ENCODE results near the gene ACTA1.
"Not testable (repeated sequence)": the region's sequence is repeated elsewhere in the genome, so short reads cannot be mapped to it uniquely, and the experiment has no call there.

Gene ACTA1

DNA sequence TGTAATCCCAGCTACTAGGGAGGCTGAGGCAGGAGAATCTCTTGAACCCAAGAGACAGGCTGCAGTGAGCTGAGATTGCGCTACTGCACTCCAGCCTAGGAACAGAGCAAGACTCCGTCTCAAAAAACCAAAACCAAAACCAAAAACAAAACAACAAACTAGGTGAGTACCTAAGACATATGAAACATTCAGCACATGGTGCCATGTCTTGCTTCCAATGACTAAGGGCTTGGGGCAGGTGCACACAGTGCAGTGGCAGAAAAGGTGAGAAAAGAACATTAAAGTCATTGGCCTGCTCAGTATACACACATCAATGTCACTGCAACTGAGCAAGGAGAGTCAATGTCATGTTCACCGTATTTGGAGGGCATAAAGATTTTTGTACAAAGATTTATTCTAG, 4.1 kb upstream of the ACTA1 start:
- no peak for DNase-seq

DNA sequence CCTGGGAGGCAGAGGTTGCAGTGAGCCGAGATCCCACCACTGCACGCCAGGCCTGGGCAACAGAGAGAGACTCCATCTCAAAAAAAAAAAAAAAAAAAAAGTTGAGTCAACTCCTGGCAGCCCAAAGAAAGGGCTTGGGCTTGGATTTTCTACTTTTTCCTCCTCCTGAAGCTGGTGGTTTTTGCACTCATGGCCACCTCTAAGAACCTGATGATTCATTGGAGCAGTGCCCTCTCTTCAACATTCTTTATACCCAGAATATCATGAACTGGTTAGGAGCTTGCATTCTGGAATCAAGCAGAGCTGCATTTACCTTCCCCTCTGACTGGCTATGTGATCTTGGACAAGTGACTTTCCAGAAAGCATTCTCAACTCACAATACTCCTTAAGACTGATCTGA, 3.5 kb upstream of the ACTA1 start:
- DNase-seq, result no peak

DNA sequence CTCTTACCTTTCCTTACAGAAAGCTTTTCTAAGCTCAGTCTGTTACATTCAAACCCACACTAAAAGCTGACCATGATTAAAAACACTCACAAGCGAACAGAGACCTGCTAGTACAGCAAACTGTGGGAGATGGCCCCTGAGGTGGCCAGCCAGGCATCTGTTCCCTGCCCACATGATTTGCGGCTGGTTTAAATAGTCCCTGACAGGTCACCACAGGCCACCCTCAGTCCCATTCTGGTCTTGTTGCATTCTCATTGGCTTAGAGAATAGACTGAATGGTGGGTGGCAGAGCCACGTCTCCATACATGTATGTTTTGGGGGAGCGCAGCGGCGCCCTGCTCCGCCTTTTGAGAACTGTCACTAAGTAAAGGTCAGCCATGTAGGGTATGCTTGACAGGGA, 2.3 kb upstream of the ACTA1 start:
- DNase-seq, result no peak

DNA sequence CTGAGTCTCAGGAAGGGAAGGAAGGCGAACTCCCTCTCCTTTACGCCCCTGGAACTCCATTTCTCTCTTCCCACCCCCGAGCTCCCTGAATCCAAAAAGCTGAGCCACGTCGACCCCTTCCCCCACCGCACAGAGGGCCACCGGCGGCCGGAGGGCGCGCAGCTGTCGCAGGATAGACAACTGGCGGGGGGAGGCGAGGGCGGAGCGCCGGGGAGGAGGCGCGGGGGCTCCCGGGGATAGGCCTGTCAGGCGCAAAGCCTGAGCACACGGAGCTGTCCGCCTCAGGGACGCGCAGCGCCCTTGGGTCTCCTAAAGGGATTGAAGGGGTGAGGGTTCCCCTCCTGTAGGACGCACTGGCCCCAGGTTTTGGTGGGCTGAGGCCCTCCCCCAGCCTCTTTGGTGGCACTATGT, 752 bp upstream of the ACTA1 start:
- DNase-seq, result no peak

DNA sequence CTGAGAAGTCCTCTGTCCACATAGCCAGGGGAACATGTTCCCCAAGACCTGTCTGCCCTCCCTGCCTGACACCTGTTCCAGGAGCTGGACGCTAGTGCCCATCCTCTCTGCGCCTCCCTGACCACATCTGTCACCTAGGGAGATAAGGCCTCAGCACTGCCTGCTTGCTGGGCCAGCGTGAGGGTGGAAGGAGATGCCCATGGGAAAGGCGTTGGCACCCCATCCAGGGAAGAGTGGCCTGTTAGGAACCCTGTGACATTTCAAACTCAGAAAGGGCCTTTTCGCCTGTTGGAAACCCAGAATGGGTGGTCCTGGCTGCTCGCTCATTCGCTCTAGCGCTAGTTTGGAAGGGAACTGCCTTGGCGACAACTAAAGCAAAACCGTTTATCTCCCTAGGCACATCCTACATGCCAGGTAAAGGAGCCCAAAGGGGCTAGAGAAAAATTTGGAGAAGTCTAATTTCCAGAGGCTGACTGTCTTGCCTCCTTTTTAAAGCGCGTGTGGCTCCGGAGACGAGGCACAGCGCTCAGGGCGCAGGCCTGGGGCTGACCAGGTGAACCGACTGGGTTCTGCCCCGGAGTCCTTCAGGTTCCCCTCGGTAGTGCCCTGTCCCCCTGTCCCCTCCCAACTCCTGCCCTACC, 410 bp downstream of the ACTA1 start:
- DNase-seq, result no peak

DNA sequence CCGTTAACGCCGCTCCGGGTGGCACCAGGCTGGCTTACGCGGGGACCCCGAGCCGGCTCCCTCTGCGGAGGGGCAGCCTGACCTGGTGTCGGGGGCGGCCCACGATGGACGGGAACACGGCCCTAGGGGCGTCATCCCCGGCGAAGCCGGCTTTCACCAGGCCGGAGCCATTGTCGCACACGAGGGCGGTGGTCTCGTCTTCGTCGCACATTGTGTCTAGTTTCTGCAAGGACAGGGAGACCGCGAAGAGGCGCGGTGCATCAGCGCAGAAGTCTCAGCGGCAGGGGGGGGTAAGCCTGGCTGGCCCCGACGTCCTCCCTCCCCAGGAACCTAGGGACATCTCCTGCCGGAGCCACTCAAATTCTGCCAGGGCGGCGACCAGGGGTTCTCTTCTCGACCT, 989 bp downstream of the ACTA1 start:
- DNase-seq, result no peak

DNA sequence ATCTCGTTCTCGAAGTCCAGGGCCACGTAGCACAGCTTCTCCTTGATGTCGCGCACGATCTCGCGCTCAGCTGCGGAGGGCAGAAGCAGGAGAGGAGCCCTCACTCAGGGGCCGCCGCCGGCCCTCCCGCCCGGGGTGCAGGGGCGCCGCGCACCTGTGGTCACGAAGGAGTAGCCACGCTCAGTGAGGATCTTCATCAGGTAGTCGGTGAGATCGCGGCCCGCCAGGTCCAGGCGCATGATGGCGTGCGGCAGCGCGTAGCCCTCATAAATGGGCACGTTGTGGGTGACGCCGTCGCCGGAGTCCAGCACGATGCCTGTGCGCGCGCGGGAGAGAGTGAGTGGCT, 1.8 kb downstream of the ACTA1 start:
- no peak for DNase-seq

DNA sequence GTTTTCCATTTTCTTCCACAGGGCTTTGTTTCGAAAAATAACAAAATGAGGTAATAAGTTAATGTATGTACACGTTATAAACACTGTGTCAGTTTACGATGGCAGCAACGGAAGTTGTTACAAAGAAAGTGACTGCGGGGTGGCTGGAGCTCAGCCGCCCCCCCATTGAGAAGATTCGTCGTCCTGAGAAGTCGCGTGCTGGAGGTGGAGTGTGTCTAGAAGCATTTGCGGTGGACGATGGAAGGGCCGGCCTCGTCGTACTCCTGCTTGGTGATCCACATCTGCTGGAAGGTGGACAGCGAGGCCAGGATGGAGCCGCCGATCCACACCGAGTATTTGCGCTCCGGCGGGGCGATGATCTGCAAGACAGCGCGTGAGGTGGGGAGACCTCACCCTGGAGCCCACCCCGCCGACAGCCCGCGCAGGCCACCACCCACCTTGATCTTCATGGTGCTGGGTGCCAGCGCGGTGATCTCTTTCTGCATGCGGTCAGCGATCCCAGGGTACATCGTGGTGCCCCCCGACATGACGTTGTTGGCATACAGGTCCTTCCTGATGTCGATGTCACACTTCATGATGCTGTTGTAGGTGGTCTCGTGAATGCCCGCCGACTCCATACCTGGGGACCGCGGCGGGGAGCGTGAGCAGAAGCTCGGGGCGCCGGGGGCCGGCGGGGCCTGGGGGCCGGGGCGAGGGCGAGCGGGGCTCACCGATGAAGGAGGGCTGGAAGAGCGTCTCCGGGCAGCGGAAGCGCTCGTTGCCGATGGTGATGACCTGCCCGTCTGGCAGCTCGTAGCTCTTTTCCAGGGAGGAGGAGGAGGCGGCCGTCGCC, 2.4 kb downstream of the ACTA1 start:
- no peak for DNase-seq

DNA sequence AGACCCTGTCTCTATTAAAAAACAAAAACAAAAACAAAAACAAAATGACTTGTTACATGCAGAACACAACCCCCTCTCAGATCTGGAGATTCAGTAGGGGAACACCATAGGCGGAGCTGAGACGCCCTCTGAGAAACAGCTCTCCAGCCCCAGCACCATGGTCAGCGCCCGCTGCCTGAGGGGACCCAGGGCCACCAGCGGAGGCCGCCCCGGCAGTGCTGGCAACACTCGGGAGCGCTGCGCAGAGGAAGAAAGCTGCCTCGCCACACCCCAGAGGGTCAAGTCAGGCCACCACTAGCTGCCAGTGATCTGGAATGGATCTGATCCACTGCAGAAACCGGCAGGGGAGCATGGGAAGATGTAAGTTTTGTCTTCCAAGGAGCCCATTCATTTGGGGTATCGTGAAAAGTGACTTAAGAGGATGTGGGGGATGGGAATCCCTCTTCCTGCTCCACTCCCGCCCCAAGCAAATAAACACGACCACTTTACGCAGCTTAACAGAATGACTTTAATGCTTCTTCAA, 3.1 kb downstream of the ACTA1 start:
- DNase-seq, result no peak

DNA sequence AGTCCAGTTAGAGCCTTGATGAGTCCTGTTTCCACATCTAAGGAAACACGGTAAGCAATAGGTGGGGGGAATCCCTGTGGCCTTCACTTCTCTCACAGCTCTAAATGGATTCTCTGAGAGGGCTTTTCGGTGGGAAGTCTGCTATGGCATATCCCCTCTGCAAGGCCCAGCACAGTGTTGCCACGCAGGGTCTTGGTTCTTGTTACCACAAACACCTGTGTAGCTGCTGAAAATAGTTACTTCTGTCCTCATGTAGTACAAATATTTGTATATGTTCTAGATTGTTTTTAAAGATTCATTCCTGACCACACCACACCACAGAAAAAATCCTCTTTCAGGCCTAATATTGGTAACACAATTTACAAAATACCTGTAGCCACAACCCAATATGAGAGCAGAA, 5.6 kb downstream of the ACTA1 start:
- no peak for DNase-seq

DNA sequence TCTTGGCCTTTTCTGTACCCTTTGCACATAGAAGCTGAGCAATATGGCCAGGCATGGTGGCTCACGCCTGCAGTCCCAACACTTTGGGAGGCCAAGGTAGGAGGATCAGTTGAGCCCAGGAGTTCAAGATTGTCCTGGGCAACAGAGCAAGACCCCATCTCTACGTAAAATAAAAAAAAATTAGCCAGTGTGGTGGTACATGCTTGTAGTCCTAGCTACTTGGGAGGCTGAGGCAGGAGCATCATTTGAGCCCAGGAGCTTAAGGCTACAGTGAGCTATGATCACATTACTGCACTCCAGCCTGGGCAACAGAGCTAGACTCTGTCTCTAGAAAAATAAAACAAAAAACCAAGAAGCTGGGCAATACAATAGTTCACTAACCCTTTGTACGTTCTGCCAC, 6.3 kb downstream of the ACTA1 start:
- DNase-seq, result no peak

DNA sequence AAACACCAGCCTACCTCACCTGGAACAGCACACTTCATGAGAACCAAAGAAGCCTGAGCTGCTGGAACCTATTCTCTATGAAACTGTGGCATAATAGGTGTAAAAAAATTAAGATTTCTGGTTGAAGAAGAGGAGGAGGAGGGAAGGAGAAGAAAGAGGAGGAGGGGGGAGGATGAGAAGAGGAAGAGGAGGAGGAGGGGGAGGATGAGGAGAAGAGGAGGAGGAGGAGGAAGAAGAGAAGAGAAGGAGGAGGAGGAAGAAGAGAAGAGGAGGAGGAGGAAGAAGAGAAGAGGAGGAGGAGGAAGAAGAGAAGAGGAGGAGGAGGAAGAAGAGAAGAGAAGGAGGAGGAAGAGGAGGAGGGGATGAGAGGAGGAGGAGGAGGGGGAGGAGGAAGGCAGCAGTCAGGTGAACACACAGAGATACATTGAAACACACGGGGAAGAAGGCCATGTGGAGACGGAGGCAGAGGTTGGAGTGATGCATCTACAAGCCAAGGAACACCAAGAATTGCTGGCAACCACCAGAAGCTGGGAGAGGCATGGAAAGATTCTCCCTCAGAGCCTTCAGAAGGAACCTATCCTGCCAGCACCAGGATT, 8.2 kb downstream of the ACTA1 start:
- DNase-seq, result no peak

DNA sequence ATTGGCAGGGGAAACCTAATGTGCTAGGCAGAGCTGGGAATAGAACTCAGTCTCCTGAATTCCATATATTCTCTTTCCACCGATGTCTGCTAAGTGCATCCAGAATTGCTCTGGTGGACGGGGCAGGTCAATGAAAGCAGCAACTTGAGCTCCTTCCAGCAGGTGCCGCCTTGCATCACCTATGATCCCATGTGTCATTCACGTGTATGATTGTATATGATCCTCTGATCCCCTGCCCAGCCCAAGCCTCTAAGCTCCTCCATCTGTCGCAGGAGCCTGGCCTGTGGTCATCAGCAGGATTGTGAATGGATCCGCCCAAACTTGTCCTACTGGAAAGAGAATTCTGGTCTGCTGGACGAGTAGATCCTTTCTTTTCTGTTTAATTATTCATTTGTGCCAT, 13.1 kb downstream of the ACTA1 start:
- no peak for DNase-seq

DNA sequence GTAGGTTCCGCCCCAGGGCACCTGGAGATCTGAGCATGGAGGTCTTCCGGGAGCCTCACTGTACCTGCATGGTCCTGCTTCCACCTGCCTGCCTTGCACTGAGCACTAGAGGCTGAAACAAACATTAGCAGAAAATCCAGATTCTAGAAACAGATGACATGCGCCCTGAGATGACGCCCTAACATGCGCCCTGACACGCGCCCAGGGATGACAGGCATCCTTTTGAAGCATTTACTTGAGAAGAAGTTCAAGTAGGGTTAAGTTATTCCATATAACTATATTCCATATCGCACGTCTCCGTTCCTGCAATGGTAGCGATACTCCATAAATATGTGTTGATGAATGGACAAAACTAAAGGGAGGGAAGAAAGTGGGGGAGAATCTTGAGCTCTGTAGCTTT, 13.7 kb downstream of the ACTA1 start:
- DNase-seq, result no peak

DNA sequence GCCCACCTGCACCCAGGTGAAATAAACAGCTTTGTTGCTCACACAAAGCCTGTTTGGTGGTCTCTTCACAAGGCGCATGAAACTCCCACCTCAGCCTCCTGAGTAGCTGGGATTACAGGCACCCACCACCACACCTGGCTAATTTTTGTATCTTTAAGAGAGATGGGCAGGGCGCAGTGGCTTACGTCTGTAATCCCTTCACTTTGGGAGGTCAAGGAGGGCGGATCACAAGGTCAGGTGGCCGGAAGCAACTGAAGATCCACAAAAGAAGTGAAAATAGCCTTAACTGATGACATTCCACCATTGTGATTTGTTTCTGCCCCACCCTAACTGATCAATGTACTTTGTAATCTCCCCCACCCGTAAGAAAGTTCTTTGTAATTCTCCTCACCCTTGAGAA, 15.3 kb downstream of the ACTA1 start:
- DNase-seq, result not testable (repeated sequence)

DNA sequence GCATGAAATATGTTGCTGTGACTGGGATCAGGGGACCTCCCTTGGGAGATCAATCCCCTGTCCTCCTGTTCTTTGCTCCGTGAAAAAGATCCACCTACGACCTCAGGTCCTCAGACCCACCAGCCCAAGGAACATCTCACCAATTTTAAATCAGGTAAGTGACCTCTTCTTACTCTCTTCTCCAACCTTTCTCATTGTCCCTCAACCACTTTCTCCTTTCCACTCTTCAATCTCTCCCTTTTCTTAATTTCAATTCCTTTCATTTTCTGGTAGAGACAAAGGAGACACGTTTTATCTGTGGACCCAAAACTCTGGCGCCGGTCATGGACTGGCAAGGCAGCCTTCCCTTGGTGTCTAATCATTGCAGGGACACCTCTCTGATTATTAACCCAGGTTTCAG, 21.1 kb downstream of the ACTA1 start:
- not testable (repeated sequence) for DNase-seq

DNA sequence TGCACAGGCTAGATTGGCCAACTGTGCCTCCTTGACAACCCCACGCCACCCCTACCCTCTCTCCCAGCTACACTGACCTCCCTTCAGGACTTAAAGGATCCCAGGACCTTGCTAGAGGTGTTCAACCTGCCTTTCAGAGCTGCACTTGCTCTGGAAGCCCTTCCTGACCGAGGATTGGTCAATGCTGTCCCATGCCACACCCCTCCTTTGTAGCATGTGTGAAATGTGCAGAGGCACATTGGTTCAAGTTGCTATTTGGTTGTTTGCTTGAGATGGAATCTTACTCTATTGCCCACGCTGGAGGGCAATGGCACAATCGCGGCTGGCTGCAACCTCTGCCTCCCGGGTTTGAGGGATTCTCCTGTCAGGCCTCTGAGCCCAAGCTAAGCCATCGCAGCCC, 21.8 kb downstream of the ACTA1 start:
- DNase-seq, result no peak

DNA sequence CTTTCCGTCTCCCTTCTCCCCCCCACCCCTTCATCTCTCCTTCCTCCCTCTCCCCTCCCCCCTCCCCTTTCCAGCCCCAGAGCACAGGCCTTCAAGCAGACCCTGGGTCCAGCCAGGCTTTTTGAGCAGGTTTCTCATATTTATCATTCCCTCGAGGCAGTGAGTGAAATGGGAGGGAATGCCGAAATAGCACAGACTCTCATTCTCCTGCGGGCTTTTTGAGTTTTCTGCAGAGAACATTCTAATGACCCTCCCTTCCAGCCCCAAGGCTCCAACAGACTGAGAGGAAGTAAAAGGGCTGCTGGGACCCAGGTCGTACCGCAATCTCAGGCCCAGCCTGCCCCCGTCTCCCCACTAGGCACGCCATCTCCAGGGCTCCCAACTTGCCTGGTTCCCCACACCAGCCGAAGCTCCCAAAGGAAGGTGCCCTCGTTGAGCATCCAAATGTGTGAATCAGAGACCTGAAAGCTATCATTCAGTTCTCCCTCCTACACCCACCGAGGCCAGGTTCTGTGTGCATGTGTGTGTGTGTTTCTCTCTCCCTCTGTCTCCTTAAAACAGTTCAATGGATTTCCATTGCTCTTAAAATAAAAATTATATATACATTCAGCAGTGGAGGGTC, 22.3 kb downstream of the ACTA1 start:
- no peak for DNase-seq

DNA sequence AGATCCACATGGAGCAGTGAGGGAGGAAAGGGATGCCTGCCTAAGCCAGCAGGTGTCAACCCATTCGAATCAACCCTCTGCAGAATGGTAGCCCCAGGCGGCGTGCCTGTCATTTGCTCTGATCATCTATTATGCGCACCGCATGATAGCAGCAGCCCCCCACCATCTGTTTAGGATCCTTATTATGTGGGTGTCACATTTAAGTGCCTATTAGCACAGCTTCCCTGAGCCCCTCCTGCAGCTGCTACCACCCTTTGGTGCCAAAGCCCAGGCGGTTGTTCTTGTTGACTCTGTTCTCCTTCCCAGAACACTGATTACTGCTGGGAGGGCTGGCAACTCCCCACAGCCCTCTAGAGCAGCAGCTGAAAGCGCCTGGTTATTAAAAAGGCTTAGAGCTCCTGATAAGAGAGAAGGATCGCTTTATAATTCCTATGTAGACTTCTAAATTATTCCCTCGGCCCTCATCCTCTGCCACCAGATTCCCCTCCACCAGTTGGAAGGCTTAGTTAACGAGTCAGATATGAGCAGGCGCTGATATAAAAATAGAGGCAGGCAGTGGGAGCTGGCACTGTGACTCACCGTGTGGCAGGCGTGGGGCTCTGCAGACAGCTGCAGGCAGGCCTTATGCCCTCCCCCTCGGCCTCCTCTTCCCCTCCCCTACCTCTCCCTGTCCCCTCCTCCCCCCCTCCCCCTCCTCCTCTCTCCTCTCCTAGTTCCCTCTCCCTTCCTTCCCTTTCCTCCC, 23.0 kb downstream of the ACTA1 start:
- DNase-seq, result no peak

DNA sequence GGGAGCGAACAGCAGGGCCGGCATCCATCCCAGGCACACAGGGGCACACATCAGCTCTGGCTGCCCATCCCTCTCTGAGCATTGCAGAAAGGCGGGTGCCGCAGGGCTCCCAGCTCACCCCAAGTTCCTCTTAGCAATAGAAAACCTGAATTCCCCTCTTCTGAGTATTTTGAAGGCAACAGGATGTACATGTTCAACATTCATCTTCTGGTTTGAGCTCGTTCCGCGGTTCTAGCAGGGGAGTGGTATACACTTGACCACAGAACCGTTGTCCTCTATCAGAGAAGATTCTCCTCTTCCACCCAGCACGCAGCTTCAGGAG, 23.6 kb downstream of the ACTA1 start:
- no peak for DNase-seq

DNA sequence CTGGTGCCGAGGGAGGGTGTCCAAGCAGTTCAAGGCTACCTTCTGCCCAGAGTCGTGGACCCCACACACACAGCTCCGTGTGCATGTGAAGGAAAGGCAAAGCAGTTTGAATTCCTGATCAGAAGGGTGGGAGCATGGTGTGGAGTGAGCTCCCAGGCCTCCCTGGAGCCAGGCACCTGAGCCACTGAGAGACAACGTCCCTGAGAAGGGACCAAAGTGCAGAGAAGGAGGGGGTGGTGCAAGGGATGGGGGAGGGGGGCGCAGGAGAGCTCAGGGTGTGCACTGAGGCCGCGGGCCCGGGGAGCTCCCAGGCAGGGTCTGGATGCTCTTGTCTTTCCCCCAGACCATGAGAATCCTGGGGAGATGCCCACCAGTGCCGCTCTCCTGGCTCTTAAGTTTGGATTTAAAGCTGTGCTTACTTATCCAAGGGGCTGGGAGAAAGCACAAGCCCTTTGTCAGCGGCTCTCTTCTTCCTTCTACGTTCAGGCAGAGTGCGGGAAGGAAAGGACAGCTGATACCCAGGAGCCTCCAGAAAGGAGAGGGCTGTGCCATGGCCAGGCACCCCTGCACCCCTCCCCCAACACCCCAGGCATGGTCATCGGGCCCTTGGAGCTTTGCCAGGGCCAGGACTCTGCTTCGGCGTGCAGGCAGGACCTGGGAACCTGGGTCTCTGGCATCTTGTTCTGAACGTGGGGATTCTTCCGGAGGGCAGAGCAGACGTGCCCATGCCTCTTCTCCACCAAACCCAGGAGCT, 24.1 kb downstream of the ACTA1 start:
- DNase-seq, result no peak

DNA sequence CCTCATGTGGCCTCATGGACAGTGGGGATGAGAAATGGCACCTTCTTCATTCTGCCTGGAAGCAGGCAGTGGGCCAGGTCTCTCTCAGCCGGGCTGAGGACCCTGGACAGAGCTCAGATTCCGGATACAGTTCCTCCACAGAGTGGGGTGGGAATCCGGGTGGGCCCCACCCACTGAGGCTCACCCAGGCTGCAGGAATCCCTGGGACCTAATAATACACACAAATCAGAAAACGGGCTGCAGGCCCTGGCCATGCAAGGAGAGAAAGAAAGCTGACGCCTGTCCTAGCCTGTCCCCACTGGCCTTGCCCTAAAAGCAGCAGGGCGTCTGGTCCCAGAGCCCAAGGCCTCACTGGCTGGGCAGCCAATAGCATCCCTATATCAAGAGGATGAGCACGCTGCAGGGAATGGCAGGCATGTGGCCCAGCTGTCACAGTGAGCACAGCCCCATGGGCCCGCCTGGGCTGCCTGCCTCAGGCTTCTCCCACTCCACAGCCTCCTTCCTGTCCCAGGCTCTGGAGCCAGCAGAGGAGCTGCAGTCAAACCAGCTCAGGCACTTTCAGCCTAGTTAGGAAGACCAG, 25.3 kb downstream of the ACTA1 start:
- no peak for DNase-seq

Data from NCI-H187 (cell line).